GM10248 (cell line): ENCODE results near the gene NBR1.
A peak's percentile ranks its signal among the peaks of the same experiment; 100 is the strongest.

Experiments used
- CTCF ChIA-PET: fragments of 300-600 bp; sonication (Branson Sonifier 250); formaldehyde crosslinking; extraction: SDS; loops from one replicate; lab custom pipeline; 2021; ENCODE audit warnings: antibody characterized with exemption; lab: Yijun Ruan, JAX
- POLR2A ChIA-PET: fragments of 350-650 bp; sonication (Branson Sonifier 250); formaldehyde crosslinking; extraction: SDS; loops from one replicate; lab custom pipeline; 2020; ENCODE audit warnings: antibody characterized with exemption; lab: Yijun Ruan, JAX
- DNase-seq: peaks from one replicate; pipeline ENCODE4 v3.0.0; 2012; ENCODE audit errors: extremely low spot score
- CTCF ChIP-seq: IDR thresholded peaks from 2 replicates; pipeline ENCODE4 v1.5.1; 2012; ENCODE audit warnings: mild to moderate bottlenecking, low read depth; ENCODE audit errors: extremely low read depth, missing control alignments, control extremely low read depth

NBR1 gene

GRCh38 chr17:43169561-43170139, 1.4 kb upstream of the NBR1 start:
- peak; percentile 22 for DNase-seq

GRCh38 chr17:43170140-43170765, 761 bp upstream of the NBR1 start:
- CTCF ChIA-PET = no interaction called here
- peak; percentile 96 for DNase-seq
- POLR2A ChIA-PET = interaction anchor here (0.6 to 1.0 kb wide), 3 partner anchors 147 to 268 kb away, joined by 3 to 6 read pairs (median 3); no protein-coding TSS in a partner anchor
- TF ChIP-seq CTCF = no peak

More at GRCh38 chr17:43169561-43170139, 1.4 kb upstream of the NBR1 start:
- ChIA-PET CTCF (no interaction called here), POLR2A (interaction anchor here (0.6 to 1.0 kb wide), 4 partner anchors 43 to 268 kb away, joined by 3 to 6 read pairs (median 3); no protein-coding TSS in a partner anchor)
- TF ChIP-seq CTCF = no peak

GRCh38 chr17:43171586-43172487, 823 bp downstream of the NBR1 start:
- no peak for DNase-seq
- ChIA-PET POLR2A (interaction anchor here (0.6 to 1.9 kb wide), 4 partner anchors 40 to 174 kb away, joined by 3 to 7 read pairs (median 6); partner anchors contain the start of genes RPL27 and TMEM106A), CTCF (interaction anchor here (0.7 to 1.7 kb wide), 6 partner anchors 19 to 346 kb away, joined by 3 to 5 read pairs (median 3); no protein-coding TSS in a partner anchor)
- peak; percentile 22 for TF ChIP-seq CTCF

- no peak for DNase-seq
- CTCF ChIA-PET = no interaction called here
- TF ChIP-seq CTCF = no peak
- POLR2A ChIA-PET = no interaction called here
These were observed 4.5 kb downstream of the NBR1 start for GRCh38 chr17:43175213-43176118.

- ChIA-PET CTCF (no interaction called here), POLR2A (no interaction called here)
- TF ChIP-seq CTCF = no peak
These were observed 5.1 kb downstream of the NBR1 start for GRCh38 chr17:43176119-43176570.

More at GRCh38 chr17:43176119-43176570, 5.1 kb downstream of the NBR1 start:
- no peak for DNase-seq
